A549 (cell line): ENCODE data around the gene JPH2.

ENCODE experiments used
- CHD4 ChIP-seq: fragments of 200-600 bp; sonication (generic); IDR thresholded peaks from 2 replicates; pipeline ENCODE4 v1.6.1; 2016; ENCODE audit warnings: antibody characterized with exemption, mild to moderate bottlenecking, borderline replicate concordance
- CTCF ChIP-seq: fragments of >200 bp; sonication (Bioruptor Twin); formaldehyde crosslinking; IDR thresholded peaks from 3 replicates; pipeline ENCODE4 v1.5.1; 2016
- EP300 ChIP-seq, 2 experiments: fragments of >200 bp; sonication (Bioruptor Twin); formaldehyde crosslinking; IDR thresholded peaks; 2 replicates in 1 of 2; 3 replicates in 1 of 2; pipeline ENCODE4 v1.6.1; 2016 to 2017
- MAZ ChIP-seq: fragments of 150-350 bp; IDR thresholded peaks from 2 replicates; pipeline ENCODE4 v1.6.1; 2014; ENCODE audit warnings: antibody characterized with exemption, low read depth, low read length, borderline replicate concordance
- POLR2A ChIP-seq: IDR thresholded peaks from 2 replicates; pipeline ENCODE4 v1.6.1; 2012; ENCODE audit warnings: mild to moderate bottlenecking, low read length
- SMC3 ChIP-seq: fragments of >200 bp; sonication (Bioruptor Twin); formaldehyde crosslinking; IDR thresholded peaks from 3 replicates; pipeline ENCODE4 v1.6.1; 2018; ENCODE audit warnings: inconsistent platforms

GRCh38 chr20:44102582-44102981, 84.4 kb downstream of the JPH2 start:
- TF ChIP-seq CTCF (no peak), CHD4 (no peak), EP300 (IDR thresholded peaks at IDR 0.05) (no peak), POLR2A (no peak), MAZ (no peak), SMC3 (no peak)
